Measurements from ENCODE around the gene NME5. TPM values are rescaled to one million over a fixed set of nuclear protein-coding genes. Genes with fewer than 3 reads are reported as not detected.
A peak's percentile ranks its signal among the peaks of the same experiment; 100 is the strongest.
"Not testable (repeated sequence)": the region's sequence is repeated elsewhere in the genome, so short reads cannot be mapped to it uniquely, and the experiment has no call there.

Gene NME5
- total and polyA plus RNA-seq, 4 donors = 0.58 to 2.6 (median 2.1) TPM; not detected in 1

- H3K27ac ChIP-seq (ENCODE audit: low read depth in 1 of 2, low read length in 2 of 2) = peak overlapping the region in 1 of 2 donors; percentile 80
- WGBS, 2 donors = 0 to 1% methylated on average over 16 of the region's 16 CpGs
- no peaks in the 10 kb centered on the region for H3K27me3 ChIP-seq (ENCODE audit: control insufficient read depth in 1 of 2, insufficient read depth in 2 of 2, low read length in 1 of 2)
- H3K36me3 ChIP-seq (ENCODE audit: control insufficient read depth in 1 of 2, insufficient read depth in 2 of 2, low read length in 1 of 2) = peaks cover 0 to 4% of the 10 kb centered on the region in 2 donors
- intact Hi-C loops (cut with DNase I) = no loop called here
- H3K4me3 ChIP-seq (ENCODE audit: low read length in 2 of 2) = peak overlapping the region; percentile 76 to 94
- H3K9me3 ChIP-seq (ENCODE audit: control insufficient read depth, low read length) = no peaks in the 10 kb centered on the region
- peak in 1 of 2 donors; percentile 53 for DNase-seq
- ATAC-seq (ENCODE audit: low FRiP score) = no peak
- H3K4me1 ChIP-seq (ENCODE audit: control insufficient read depth in 1 of 2, insufficient read depth in 2 of 2, low read length in 2 of 2) = no peaks in the 10 kb centered on the region
These were observed 38.8 kb upstream of the NME5 start for GRCh38 chr5:138177941-138178515.

GRCh38 chr5:138170299-138170698 lies 31.1 kb upstream of the NME5 start:
- Histone ChIP-seq H3K4me1 (ENCODE audit: control insufficient read depth in 1 of 2, insufficient read depth in 2 of 2, low read length in 2 of 2) (no peaks in the 10 kb centered on the region), H3K27ac (ENCODE audit: low read depth in 1 of 2, low read length in 2 of 2) (no peak overlapping the region), H3K36me3 (ENCODE audit: control insufficient read depth in 1 of 2, insufficient read depth in 2 of 2, low read length in 1 of 2) (peaks cover 16 to 37% of the 10 kb centered on the region in 2 donors), H3K27me3 (ENCODE audit: control insufficient read depth in 1 of 2, insufficient read depth in 2 of 2, low read length in 1 of 2) (no peaks in the 10 kb centered on the region), H3K4me3 (ENCODE audit: low read length in 2 of 2) (no peak overlapping the region), H3K9me3 (ENCODE audit: control insufficient read depth, low read length) (no peaks in the 10 kb centered on the region)
- intact Hi-C loops (cut with DNase I) = no loop called here
- no peak for ATAC-seq (ENCODE audit: low FRiP score)
- DNase-seq = no peak

GRCh38 chr5:138169124-138169523 lies 29.9 kb upstream of the NME5 start:
- H3K4me3 ChIP-seq (ENCODE audit: low read length in 2 of 2) = no peak overlapping the region
- H3K4me1 ChIP-seq (ENCODE audit: control insufficient read depth in 1 of 2, insufficient read depth in 2 of 2, low read length in 2 of 2) = no peaks in the 10 kb centered on the region
- intact Hi-C loops (cut with DNase I) = no loop called here
- ATAC-seq (ENCODE audit: low FRiP score) = no peak
- DNase-seq = no peak
- 92 to 93% methylated on average over 5 of the region's 5 CpGs for WGBS, 2 donors
- H3K27me3 ChIP-seq (ENCODE audit: control insufficient read depth in 1 of 2, insufficient read depth in 2 of 2, low read length in 1 of 2) = no peaks in the 10 kb centered on the region
- no peaks in the 10 kb centered on the region for H3K9me3 ChIP-seq (ENCODE audit: control insufficient read depth, low read length)
- peaks cover 24 to 44% of the 10 kb centered on the region in 2 donors for H3K36me3 ChIP-seq (ENCODE audit: control insufficient read depth in 1 of 2, insufficient read depth in 2 of 2, low read length in 1 of 2)
- no peak overlapping the region for H3K27ac ChIP-seq (ENCODE audit: low read depth in 1 of 2, low read length in 2 of 2)

GRCh38 chr5:138163721-138164120 lies 24.5 kb upstream of the NME5 start:
- intact Hi-C loops (cut with DNase I) = no loop called here
- ATAC-seq (ENCODE audit: low FRiP score) (no peak), DNase-seq (no peak)
- H3K36me3 ChIP-seq (ENCODE audit: control insufficient read depth in 1 of 2, insufficient read depth in 2 of 2, low read length in 1 of 2) = peaks cover 33 to 36% of the 10 kb centered on the region in 2 donors
- H3K4me1 ChIP-seq (ENCODE audit: control insufficient read depth in 1 of 2, insufficient read depth in 2 of 2, low read length in 2 of 2) = no peaks in the 10 kb centered on the region
- no peak overlapping the region for H3K27ac ChIP-seq (ENCODE audit: low read depth in 1 of 2, low read length in 2 of 2)
- H3K27me3 ChIP-seq (ENCODE audit: control insufficient read depth in 1 of 2, insufficient read depth in 2 of 2, low read length in 1 of 2) = no peaks in the 10 kb centered on the region
- H3K9me3 ChIP-seq (ENCODE audit: control insufficient read depth, low read length) = no peaks in the 10 kb centered on the region
- no peak overlapping the region for H3K4me3 ChIP-seq (ENCODE audit: low read length in 2 of 2)

- Histone ChIP-seq H3K36me3 (ENCODE audit: control insufficient read depth in 1 of 2, insufficient read depth in 2 of 2, low read length in 1 of 2) (peaks cover 31 to 33% of the 10 kb centered on the region in 2 donors), H3K27ac (ENCODE audit: low read depth in 1 of 2, low read length in 2 of 2) (no peak overlapping the region), H3K9me3 (ENCODE audit: control insufficient read depth, low read length) (no peaks in the 10 kb centered on the region), H3K4me1 (ENCODE audit: control insufficient read depth in 1 of 2, insufficient read depth in 2 of 2, low read length in 2 of 2) (no peaks in the 10 kb centered on the region), H3K27me3 (ENCODE audit: control insufficient read depth in 1 of 2, insufficient read depth in 2 of 2, low read length in 1 of 2) (no peaks in the 10 kb centered on the region), H3K4me3 (ENCODE audit: low read length in 2 of 2) (no peak overlapping the region)
- ATAC-seq (ENCODE audit: low FRiP score) = no peak
- WGBS, 2 donors = 89 to 90% methylated on average over 4 of the region's 4 CpGs
- no peak for DNase-seq
- intact Hi-C loops (cut with DNase I) = no loop called here
These were observed 21.5 kb upstream of the NME5 start for GRCh38 chr5:138160706-138161105.

- WGBS, 2 donors = 92 to 94% methylated on average over 5 of the region's 5 CpGs
- DNase-seq = no peak
- no peak overlapping the region for H3K27ac ChIP-seq (ENCODE audit: low read depth in 1 of 2, low read length in 2 of 2)
- peaks cover 22 to 24% of the 10 kb centered on the region in 2 donors for H3K36me3 ChIP-seq (ENCODE audit: control insufficient read depth in 1 of 2, insufficient read depth in 2 of 2, low read length in 1 of 2)
- H3K4me1 ChIP-seq (ENCODE audit: control insufficient read depth in 1 of 2, insufficient read depth in 2 of 2, low read length in 2 of 2) = no peaks in the 10 kb centered on the region
- ATAC-seq (ENCODE audit: low FRiP score) = no peak
- no peaks in the 10 kb centered on the region for H3K9me3 ChIP-seq (ENCODE audit: control insufficient read depth, low read length)
- intact Hi-C loops (cut with DNase I) = no loop called here
- no peaks in the 10 kb centered on the region for H3K27me3 ChIP-seq (ENCODE audit: control insufficient read depth in 1 of 2, insufficient read depth in 2 of 2, low read length in 1 of 2)
- no peak overlapping the region for H3K4me3 ChIP-seq (ENCODE audit: low read length in 2 of 2)
These were observed 20.4 kb upstream of the NME5 start for GRCh38 chr5:138159666-138160065.

- Histone ChIP-seq H3K4me3 (ENCODE audit: low read length in 2 of 2) (no peak overlapping the region), H3K9me3 (ENCODE audit: control insufficient read depth, low read length) (no peaks in the 10 kb centered on the region), H3K36me3 (ENCODE audit: control insufficient read depth in 1 of 2, insufficient read depth in 2 of 2, low read length in 1 of 2) (peaks cover 14 to 18% of the 10 kb centered on the region in 2 donors), H3K4me1 (ENCODE audit: control insufficient read depth in 1 of 2, insufficient read depth in 2 of 2, low read length in 2 of 2) (no peaks in the 10 kb centered on the region), H3K27ac (ENCODE audit: low read depth in 1 of 2, low read length in 2 of 2) (no peak overlapping the region), H3K27me3 (ENCODE audit: control insufficient read depth in 1 of 2, insufficient read depth in 2 of 2, low read length in 1 of 2) (no peaks in the 10 kb centered on the region)
- 79 to 83% methylated on average over 1 of the region's 1 CpG for WGBS, 2 donors
- DNase-seq (no peak), ATAC-seq (ENCODE audit: low FRiP score) (no peak)
- intact Hi-C loops (cut with DNase I) = no loop called here
These were observed 18.4 kb upstream of the NME5 start for GRCh38 chr5:138157626-138158025.

GRCh38 chr5:138155977-138156376 lies 16.7 kb upstream of the NME5 start:
- H3K9me3 ChIP-seq (ENCODE audit: control insufficient read depth, low read length); H3K4me3 ChIP-seq (ENCODE audit: low read length in 2 of 2); H3K4me1 ChIP-seq (ENCODE audit: control insufficient read depth in 1 of 2, insufficient read depth in 2 of 2, low read length in 2 of 2); DNase-seq; H3K27ac ChIP-seq (ENCODE audit: low read depth in 1 of 2, low read length in 2 of 2); intact Hi-C loops (cut with DNase I); ATAC-seq (ENCODE audit: low FRiP score); H3K27me3 ChIP-seq (ENCODE audit: control insufficient read depth in 1 of 2, insufficient read depth in 2 of 2, low read length in 1 of 2): not testable (repeated sequence)
- peaks cover 14 to 16% of the 10 kb centered on the region in 2 donors for H3K36me3 ChIP-seq (ENCODE audit: control insufficient read depth in 1 of 2, insufficient read depth in 2 of 2, low read length in 1 of 2)
- WGBS, 2 donors = 97 to 98% methylated on average over 7 to 9 of the region's 9 CpGs

- intact Hi-C loops (cut with DNase I) = no loop called here
- Histone ChIP-seq H3K4me3 (ENCODE audit: low read length in 2 of 2) (no peak overlapping the region), H3K9me3 (ENCODE audit: control insufficient read depth, low read length) (no peaks in the 10 kb centered on the region), H3K27ac (ENCODE audit: low read depth in 1 of 2, low read length in 2 of 2) (no peak overlapping the region), H3K4me1 (ENCODE audit: control insufficient read depth in 1 of 2, insufficient read depth in 2 of 2, low read length in 2 of 2) (no peaks in the 10 kb centered on the region), H3K36me3 (ENCODE audit: control insufficient read depth in 1 of 2, insufficient read depth in 2 of 2, low read length in 1 of 2) (no peaks in the 10 kb centered on the region), H3K27me3 (ENCODE audit: control insufficient read depth in 1 of 2, insufficient read depth in 2 of 2, low read length in 1 of 2) (no peaks in the 10 kb centered on the region)
- DNase-seq = no peak
- WGBS, 2 donors = 49 to 50% methylated on average over 3 of the region's 3 CpGs
- no peak for ATAC-seq (ENCODE audit: low FRiP score)
These were observed 10.3 kb upstream of the NME5 start for GRCh38 chr5:138149530-138149929.

Measured in aorta (tissue), 5 donors.